ENCODE measurements around the gene KLF4. TPM values are rescaled to one million over a fixed set of nuclear protein-coding genes. Genes with fewer than 3 reads are reported as not detected.

Gene KLF4
- total RNA-seq, 1 experiment from 2014 or later, result 7.1 TPM

GRCh38 chr9:107438211-107439031, 51.1 kb downstream of the KLF4 start:
- H3K4ac ChIP-seq (ENCODE audit: low read depth, low read length), result no peak overlapping the region
- H3K23me2 ChIP-seq (ENCODE audit: insufficient read length, low read depth, low read length, poor library complexity, severe bottlenecking), result no peaks in the 10 kb centered on the region
- Mint-ChIP-seq H3K27ac (peak overlapping the region; percentile 96 to 98 (median 97)), H3K4me3 (peak overlapping the region in 1 of 2 experiments; percentile 34; a peak in 1 of 5 replicates), H3K9me3 (no peaks in the 10 kb centered on the region), H3K27me3 (ENCODE audit: low read depth) (no peaks in the 10 kb centered on the region), H3K4me1 (peaks cover 25 to 45% of the 10 kb centered on the region in 2 experiments), H3K36me3 (ENCODE audit: insufficient read depth in 1 of 3, low read depth in 3 of 3) (no peaks in the 10 kb centered on the region)
- no peak overlapping the region for H4K5ac ChIP-seq (ENCODE audit: insufficient read length, low read depth, low read length)
- H3K9me3 ChIP-seq (ENCODE audit: control insufficient read depth, low read depth, low read length), result no peaks in the 10 kb centered on the region
- no peak overlapping the region for H2BK20ac ChIP-seq (ENCODE audit: low read depth, low read length, poor library complexity, severe bottlenecking)
- no peak overlapping the region for H3K23ac ChIP-seq (ENCODE audit: insufficient read length, low read depth, low read length)
- H2BK120ac ChIP-seq (ENCODE audit: low read depth, low read length, poor library complexity, severe bottlenecking), result no peak overlapping the region
- no peak overlapping the region for H2BK5ac ChIP-seq (ENCODE audit: insufficient read length, low read length)
- H3K18ac ChIP-seq (ENCODE audit: insufficient read length, low read depth, low read length), result peak overlapping the region; percentile 36
- WGBS (ENCODE audit: extremely low coverage, insufficient read length, low lambda C conversion rate), result no CpG with 5 or more reads among the region's 7 CpGs
- H2AFZ ChIP-seq (ENCODE audit: low read length), result no peak overlapping the region
- 0 out of 2 replicates have a peak overlapping the region, but pooled peaks have one; percentile 2 for H3K14ac ChIP-seq (ENCODE audit: insufficient read depth, low read length)
- H4K91ac ChIP-seq (ENCODE audit: insufficient read length, low read depth, low read length), result no peak overlapping the region
- H4K20me1 ChIP-seq (ENCODE audit: control insufficient read depth, insufficient read depth, insufficient read length), result no peaks in the 10 kb centered on the region
- no peak overlapping the region for H3T11ph ChIP-seq (ENCODE audit: low read length)
- no peak for TF ChIP-seq CTCF (conservative IDR thresholded peaks at IDR 0.05)
- no peak overlapping the region for H2BK15ac ChIP-seq (ENCODE audit: low read depth, low read length)
- H2AK5ac ChIP-seq (ENCODE audit: insufficient read length, low read length), result no peak overlapping the region
- H3K4me2 ChIP-seq (ENCODE audit: insufficient read depth, insufficient read length, low read length), result peak overlapping the region; percentile 3
- H3K4me1 ChIP-seq (ENCODE audit: insufficient read depth, low read length), result peaks cover 4% of the 10 kb centered on the region; the same call in 1 of the 2 replicates
- no peaks in the 10 kb centered on the region for H3K79me1 ChIP-seq (ENCODE audit: insufficient read depth, low read depth, low read length, poor library complexity, severe bottlenecking)
- peak overlapping the region; percentile 64 for H3K27ac ChIP-seq (ENCODE audit: insufficient read length, low read depth, low read length)
- H3K9ac ChIP-seq (ENCODE audit: extremely low read depth, insufficient read length, low read length), result no peak overlapping the region
- no peaks in the 10 kb centered on the region for H3K79me2 ChIP-seq (ENCODE audit: insufficient read depth, low read length)
- H4K8ac ChIP-seq (replicated peaks; ENCODE audit: insufficient read length, low read depth, low read length), result no peak overlapping the region
- peak; percentile 81 for DNase-seq
- no peak overlapping the region for H3K56ac ChIP-seq (ENCODE audit: insufficient read length, low read depth, low read length)
- no peaks in the 10 kb centered on the region for H3K27me3 ChIP-seq (ENCODE audit: insufficient read depth, low read length)
- no peak overlapping the region for H2BK12ac ChIP-seq (ENCODE audit: insufficient read length, low read depth, low read length)

Measured in H9 (cell line).